ENCODE data around the gene ZNF664.
"Not testable (repeated sequence)": the region's sequence is repeated elsewhere in the genome, so short reads cannot be mapped to it uniquely, and the experiment has no call there.

The ZNF664 gene

DNA sequence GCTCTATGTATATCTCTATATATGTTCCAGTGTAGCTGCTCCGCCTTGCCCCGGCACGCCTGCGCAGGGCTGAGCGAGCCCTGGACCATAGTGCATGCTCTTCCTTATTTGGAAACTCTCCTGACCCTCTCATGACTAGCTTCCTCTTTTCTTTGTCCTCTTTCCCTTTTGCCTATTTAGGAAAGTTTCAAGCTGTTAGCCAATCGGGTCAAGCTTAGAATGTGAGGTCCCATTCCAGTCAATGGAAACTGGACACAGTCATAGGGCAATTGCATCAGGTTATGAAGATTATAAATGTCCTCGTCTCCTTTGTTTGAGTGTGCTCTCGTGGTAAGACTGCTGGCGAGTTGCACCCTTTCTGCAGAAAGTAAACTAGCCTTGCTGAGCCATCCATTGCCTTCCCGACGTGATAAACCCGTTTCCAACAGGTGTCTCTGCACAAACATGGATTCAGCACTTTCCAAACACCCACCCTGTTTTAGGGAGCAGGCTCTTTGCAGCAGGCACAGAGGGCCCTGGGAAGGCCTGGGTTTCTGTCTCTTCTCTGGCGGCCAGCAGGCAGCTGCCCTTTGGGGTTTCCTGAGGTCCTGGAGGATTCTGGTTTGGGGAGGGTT is 31.3 kb upstream of the ZNF664 start:
- ATAC-seq = no peak

DNA sequence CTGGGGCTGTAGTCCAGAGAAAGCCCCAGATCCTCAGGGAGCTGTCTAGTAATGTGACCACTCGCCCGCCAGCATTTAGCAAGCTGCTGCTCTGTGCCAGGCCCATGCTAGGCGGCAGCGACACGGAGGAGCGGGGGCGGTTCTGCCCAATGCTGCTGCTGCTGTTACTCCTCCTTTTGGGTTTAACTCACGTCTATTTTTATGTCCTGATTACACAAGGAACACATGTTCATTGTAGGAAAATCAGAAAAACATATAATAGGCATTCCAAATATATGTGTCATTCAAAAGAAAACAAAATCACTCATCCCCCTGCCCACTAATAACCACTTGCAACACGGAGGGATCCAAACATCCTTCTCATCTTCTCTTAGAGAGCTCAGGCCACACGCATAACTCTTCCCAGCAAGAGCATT is 30.8 kb upstream of the ZNF664 start:
- ATAC-seq = no peak

DNA sequence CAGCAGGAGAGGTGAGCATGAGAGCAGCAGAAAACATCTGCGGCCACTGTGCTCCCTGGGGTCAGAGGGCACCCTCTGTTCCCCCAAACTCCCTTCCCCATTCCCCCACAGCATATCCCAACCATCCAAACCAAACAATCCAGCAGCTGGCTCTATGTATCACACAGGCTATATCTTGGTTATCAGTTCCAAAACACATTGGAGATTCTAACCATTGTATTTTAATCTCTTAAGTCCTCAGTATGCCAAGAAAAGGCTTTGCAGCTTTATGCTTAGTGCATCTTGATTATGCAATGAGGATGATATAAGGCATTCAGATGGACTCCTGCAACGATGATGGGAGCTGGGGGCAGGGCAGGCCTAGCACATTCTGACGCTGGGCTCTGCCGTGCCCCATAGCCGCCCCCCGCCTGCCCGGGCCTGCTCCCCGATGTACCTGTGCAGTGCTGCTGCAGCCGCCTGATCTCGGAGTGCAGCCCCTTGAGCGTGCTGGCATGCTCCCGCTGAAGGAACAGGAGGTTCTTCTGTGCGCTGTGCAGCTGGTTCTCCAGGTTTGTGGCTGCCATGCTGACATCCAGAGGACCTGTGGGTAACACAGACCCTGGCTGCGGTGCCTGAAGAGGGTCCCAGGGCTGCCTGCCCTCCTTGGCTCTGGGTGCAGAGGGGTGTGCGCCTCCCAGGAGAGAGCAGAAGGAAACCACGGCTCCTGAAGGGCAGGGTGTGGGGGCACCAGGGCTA is 29.9 kb upstream of the ZNF664 start:
- ATAC-seq = no peak

DNA sequence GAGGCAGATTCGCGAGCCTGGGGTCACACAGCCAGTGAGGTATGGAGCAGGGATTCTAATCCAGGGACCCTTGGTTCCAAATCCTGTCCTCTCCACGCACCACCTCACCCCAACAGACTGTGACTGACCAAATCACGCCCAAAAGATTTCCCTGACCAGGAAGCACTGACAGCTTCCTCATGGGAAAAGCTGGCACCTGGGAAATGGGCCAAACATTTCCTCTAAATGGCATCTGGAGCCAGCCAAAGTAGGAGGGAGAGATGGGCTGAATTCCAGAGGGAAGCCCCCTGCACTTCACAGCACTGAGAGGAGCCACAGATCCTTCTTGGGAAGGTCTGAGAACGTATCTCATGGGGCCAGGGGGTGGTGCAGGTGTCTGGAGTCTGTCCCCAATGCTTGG is 29.2 kb upstream of the ZNF664 start:
- no peak for ATAC-seq

DNA sequence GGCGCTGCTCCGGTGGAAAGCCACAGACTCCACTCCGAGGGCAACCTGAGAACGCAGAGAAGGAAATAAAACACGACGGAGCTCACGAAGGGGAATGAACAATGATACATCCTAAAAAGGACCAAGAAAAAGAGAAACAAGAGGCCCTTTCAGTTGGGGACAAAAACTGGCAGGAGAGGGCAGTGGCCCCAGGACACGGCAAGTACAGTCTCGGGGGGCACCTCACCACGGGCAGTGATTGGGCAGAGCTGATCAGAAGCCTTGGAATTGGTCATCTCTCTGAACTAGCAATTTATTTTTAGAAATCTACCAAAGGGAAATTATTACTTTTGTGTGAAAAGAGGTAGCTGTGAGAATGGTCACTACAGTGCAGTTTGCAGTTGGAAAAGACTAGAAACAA is 28.3 kb upstream of the ZNF664 start:
- ATAC-seq = no peak

DNA sequence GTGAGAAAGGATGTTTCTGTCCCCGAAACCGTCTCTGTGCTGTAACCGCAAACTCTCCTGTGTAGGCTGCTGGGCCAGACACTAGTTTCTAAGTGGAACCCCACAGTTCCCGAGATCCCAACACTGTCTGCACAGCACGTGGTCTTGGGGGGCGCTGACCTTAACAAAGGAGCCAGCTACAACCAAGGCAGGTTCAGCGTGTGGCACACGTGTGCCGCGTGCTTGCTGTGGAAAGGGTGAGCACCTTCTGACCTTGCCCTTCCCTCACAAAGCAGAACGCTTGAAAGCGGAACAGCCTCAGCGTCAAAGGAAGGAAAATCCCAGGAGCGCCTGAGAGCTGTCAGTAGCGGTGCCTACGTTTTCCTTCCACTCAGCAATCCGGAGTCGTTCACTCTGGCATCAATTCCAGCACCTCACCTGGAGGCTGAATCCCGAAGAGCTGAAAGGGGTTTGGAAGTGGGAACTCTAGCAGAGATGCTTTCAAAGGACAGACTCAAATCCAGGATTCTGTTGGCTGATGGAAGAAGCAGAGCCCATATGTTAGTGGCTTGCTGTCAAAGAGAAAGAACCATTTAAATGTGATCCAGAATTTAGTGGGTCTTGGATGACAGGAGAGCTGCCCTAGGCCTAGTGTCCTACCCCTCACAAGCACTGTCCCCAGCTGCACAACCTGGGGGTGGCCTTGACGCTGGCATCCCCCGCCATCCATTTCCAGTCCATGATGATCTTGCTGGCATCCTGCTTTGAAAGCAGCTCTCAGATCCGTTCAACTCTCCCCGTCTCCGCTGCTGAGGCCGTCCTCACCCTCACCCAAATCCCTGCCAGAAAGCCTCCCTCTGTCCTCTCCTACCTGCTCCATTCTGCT is 27.5 kb upstream of the ZNF664 start:
- ATAC-seq = no peak

DNA sequence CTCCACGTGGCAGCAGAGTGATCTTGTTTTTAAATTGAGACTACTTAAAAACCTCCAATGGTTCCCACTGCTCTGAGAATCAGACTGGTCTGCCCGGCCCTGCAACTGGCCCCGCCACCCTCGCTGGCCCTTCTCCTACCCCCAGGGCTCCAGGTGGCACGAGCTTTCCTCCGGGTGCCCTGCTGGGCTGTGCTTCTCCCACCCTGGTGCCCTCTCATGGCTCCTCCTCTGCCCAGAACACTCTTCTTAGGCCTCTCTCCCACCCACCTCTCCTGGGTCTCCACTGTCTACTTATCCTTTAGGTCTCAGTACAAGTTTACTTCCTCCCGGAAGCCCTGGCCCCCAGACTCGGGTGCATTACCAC is 26.9 kb upstream of the ZNF664 start:
- ATAC-seq = no peak

DNA sequence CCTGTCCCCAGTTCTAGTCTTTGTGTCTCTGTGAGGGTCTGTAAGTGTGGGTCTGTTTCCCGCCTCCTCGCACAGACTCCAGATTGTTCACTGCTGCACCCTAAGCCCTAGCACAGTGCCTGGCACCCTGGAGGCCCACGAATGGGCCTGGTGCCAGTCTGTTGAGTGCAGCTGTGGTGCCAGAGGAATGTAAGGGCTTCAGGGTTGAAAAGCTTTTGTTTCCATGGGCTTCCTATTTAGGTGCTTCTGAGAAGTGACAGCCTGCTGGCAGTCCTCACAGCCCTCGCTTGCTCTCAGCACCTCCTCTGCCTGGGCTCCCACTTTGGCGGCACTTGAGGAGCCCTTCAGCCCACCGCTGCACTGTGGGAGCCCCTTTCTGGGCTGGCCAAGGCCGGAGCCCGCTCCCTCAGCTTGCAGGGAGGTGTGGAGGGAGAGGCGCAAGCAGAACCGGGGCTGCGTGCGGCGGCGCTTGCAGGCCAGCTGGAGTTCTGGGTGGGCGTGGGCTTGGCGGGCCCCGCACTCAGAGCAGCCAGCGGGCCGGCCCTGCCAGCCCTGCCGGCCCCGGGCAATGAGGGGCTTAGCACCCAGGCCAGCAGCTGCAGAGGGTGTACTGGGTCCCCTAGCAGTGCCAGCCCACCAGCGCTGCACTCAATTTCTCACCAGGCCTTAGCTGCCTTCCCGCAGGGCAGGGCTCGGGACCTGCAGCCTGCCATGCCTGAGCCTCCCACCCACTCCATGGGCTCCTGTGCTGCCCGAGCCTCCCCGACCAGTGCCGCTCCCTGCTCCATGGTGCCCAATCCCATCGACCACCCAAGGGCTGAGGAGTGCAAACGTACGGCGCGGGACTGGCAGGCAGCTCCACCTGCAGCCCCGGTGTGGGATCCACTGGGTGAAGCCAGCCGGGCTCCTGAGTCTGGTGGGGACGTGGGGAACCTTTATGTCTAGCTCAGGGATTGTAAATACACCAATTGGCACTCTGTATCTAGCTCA is 26.2 kb upstream of the ZNF664 start:
- not testable (repeated sequence) for ATAC-seq

DNA sequence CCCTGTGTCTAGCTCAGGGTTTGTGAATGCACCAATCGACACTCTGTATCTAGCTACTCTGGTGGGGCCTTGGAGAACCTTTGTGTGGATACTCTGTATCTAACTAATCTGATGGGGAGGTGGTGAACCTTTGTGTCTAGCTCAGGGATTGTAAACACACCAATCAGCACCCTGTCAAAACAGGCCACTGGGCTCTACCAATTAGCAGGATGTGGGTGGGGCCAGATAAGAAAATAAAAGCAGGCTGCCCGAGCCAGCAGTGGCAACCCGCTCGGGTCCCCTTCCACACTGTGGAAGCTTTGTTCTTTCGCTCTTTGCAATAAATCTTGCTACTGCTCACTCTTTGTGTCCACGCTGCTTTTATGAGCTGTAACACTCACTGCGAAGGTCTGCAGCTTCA is 25.5 kb upstream of the ZNF664 start:
- ATAC-seq = not testable (repeated sequence)

DNA sequence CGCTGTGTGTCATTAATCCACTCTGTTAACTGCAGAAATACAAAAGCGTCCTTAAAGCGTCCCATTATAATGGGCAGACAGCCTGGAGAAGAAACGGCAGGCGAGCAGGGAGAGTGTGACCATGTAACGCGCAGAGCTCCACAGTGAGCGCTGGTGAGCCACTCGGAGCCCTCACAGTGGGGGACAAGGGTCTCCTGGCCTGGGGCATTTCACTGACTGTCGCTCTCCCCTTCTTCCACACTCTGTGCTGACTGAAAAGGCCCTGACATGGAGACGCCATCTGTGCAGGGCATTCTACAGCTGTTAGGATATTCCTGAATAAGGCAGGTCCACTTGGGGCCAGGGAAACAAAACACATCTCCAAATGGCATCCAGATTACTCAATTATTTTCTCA is 24.6 kb upstream of the ZNF664 start:
- ATAC-seq = no peak

DNA sequence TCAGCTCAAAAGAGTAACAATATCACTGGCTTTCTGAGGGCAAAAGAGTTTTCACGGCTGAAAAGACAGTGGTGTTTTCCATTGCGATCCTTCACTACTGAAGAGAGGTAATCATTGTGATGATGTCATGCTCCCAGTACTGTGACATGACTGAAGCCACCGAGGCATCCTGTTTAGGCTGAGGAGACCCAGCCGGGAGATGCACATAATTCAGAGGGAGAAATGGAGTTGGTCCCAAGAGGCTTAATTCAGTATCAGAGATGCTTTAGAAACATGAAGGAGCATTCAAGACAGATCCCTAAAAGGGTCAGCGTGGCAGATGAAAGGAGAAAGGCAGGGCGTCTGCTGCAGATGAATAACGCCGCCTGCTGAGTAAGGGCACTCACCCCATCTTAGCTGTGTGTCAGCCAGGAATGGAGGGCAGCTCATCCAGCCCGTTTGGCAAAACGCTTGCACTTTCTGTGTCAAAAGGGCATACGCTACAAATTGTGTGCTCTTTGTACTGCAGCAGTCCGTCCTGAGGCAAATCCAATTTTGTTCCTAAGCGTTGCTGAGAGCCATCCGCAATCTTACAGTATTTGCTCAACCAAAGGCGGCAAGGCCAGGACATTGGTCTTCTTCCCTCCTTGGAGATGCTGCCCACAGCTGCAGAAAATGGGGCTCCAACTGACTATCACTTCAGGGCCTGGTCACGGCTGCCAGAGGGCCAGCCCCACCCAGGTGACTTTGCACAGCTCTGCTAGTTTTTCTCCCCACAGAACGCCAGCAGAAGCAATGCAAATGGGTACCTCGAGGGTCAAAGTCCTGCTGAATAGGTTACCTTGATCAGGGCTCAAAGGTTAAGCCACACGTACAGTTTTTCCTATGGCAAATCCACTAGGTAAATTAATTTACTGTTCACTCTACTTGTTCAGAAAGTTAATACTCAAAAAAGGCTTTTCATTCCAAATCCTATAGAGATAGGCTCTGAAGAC is 23.9 kb upstream of the ZNF664 start:
- ATAC-seq = no peak

DNA sequence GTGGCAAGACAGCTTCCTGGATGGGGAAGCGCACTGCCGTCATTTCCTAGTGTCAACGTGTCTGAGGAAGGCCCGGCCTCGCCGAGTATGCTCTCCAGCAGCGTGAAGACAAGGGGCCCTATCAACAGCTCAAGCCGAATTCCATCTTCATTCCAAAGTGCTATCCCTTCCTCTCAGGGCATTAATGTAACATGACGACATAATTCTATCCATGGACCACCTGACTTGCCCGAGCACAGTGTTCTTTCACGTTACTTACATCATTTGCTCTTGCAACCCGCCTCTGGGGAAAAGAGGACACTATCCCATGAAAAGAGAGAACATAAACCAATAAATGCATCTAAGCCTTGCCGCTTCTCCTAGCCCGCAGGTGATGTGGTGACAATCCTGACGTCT is 23.2 kb upstream of the ZNF664 start:
- no peak for ATAC-seq

DNA sequence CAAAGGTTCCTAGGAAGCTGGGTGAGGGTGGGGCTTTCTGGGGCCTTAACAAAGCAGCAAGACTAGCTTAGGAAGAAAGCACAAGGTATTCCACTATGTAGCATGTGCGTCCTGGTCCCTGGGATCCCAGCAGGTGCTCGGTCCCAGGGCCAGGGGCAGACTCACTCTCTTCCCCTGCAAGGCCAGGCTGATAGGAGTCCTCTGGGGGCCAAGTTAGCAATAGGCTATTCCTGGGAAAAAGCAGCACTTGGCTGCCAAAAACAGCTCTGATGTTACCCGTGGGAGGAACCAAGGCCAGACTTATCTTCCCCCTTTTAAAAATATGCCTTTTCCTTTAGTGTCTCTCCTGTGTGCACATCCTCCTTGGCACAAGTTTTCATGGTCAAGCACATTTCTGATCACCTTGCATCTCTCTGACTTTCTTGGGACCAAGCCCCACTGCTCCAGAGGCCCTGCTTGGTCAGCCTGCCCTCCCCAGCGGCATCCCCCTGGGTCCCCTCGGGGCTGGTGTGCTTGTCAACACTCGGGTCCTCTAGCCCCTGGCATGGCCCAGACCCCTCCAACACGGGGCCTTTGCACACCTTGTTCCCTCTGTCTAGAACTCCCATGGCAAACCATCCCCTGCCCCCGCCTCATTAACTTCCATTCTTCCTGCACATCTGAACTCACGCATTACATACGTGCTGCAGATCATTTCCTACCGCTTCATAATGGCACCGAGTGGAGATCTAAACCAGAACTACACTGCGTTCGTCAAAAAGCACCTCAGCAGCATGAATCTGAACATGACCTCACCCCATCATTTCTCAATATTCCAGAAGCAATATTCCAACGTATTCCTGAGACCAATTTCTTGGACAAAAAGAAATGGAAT is 22.3 kb upstream of the ZNF664 start:
- ATAC-seq = no peak

DNA sequence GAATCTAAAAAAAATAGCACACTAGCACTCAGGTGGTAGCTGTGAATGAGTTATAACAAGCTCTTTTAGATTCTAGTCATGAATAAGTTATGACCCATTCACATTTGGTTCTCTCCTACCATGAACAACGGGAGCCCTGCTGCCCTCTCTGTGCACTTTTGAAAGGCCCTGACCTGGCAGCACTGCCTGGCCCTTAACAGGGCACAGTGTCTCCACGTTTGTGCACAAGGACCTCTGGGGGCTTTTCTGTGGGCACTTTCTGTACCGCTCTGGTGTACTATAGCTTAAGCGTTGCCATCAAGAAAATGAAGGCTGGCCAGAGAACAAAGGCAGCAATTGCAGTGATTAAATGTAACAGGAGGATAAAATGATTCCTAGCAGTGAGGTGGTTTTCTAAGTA is 21.5 kb upstream of the ZNF664 start:
- no peak for ATAC-seq

DNA sequence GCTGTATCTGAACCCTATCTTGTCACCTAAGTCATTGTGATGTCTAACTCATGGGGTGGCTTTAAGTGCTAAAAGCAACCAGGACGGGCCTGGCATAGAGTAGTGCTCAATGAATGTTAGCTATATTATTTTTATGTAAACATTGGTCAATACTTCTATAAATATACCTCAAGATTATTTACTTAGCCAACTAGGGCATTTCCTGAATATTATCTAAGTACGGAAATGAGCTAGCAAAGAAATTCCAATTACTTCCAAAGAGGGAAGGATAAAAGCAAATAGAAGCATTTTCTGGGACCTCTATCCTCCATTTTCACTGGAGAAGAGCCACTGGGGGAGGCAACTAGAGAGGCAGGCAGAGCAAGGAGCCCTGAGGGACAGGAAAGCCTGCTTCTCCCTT is 21.0 kb upstream of the ZNF664 start:
- ATAC-seq = no peak

DNA sequence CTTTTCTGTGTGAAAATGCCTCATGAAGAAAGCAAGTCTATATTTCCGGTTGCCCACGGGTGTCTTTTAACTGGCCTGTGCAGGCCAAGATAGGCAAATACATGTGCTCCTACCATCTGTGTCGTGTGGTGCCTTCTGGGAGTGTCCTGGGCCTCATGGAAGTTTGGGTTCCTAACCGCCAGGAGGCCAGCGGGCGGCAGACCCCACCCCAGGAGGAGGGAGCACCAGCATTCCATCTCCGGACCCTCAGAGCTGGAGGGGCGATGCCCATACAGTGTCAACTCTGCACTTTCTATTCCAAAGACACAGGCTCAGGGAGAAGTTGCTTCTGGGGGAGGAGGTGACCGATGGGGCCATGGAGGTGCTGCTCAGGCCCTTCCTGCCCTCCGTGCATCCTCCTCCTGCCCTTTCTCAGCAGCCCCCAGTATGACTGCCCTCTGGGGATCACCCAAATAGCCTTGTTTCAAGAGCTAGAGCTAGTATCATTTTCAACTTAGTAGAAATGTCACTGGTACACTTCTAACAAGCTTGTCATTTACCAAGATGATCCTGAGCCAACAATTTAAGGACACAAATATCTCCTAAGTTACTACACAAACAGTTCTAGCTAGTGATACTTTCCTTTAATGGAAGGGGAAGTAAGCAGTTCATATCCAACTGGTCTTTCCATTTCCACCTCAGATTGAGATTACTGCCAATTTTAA is 18.2 kb upstream of the ZNF664 start:
- no peak for ATAC-seq

DNA sequence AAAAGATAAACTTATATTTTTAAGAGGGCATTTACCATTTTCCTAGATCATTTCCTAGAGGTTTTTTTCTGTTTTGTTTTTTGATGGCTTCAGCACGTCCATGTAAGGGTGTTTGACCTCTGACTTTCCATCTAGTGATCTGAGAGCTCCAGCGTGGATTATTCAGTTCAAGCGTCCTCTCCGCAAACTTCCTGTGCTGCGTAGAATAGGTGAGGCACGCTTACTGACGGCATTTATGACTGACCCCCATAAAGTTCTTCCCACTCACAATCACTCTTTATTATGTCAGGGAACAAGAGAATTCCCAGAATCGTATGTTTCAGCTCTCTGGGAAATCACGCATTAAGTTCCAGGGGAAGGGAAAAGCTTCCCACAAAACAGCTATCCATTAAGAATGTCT is 16.8 kb upstream of the ZNF664 start:
- no peak for ATAC-seq

DNA sequence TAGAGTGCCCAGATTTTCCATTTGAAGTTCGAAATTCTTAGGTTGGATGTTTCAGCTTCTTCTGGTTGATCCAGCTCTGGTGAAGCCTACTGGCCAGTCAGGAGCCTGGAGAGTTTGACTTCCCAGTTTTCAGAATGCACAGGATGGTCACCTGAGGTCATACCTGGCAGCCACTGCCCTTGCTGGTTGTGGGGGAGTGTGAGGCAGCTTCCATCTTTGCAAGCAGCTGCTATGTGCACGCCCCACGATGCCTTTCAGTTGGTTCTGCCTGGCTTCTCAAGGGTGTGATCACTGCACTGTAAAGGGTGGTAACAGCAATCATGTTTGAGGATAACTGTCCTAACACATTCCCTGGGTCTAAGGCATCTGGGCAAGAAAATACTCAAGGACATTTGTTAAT is 15.8 kb upstream of the ZNF664 start:
- no peak for ATAC-seq

DNA sequence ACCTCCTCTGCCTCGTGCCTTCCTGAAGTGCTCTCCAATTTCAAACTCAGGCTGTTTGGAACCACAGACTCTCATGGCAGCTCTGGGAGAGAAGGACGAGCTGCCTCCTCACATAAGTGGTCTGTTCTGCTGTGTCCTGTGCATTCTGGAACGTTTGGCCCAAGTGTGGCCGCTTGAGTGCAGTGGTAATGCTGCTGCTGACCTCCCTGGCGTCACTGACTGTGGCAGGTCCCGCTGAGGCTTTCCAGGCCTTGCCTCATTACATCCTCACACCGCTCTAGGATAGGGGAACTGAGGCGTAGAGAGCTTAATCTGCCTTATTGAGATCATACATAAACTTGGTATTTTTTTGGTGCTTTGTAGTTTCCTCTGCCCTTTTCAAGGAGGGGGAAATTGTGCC is 14.6 kb upstream of the ZNF664 start:
- ATAC-seq = no peak

DNA sequence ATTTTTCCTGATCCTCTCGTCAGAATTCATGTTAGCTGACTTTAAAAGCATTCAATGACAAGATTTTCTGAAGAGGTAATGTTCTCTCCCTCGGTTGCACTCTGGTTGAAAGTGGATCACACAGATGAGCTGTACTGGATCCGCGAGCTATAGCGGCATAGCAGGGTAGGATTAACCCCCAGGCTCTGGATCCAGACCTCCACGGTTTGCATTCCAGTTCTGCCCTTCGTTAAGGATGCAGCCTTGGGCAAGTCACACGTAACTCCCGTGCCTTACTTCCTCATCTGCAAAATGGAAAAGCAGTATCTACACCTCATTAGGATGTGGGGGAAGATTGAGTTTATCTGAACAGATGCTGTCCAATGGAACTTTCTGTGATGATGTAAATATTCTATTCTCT is 14.1 kb upstream of the ZNF664 start:
- no peak for ATAC-seq

All from activated CD4-positive, CD25-positive, alpha-beta regulatory T cell treated with anti-CD3 and anti-CD28 coated beads, Interleukin-2, amount 50 U/mL, for 24 hours (primary cell).